H1 (cell line): ENCODE measurements around the gene TMEM198. TPM values are rescaled to one million over a fixed set of nuclear protein-coding genes. Genes with fewer than 3 reads are reported as not detected.

ENCODE experiments used
- CTCF ChIA-PET: fragments of 300-600 bp; sonication (Branson Sonifier 250); formaldehyde crosslinking; loops from one replicate; lab custom pipeline; 2021; ENCODE audit not compliant: partially characterized antibody; lab: Charles Lee
- POLR2A ChIA-PET: fragments of 300-600 bp; sonication (Branson Sonifier 250); formaldehyde crosslinking; loops from one replicate; lab custom pipeline; 2021; ENCODE audit warnings: inconsistent platforms; ENCODE audit not compliant: partially characterized antibody; lab: Charles Lee
- DNase-seq, 2 experiments: peaks; one replicate each; pipeline versions ENCODE4 v3.0.0 to v3.0.0-alpha.2; 2010 to 2022; ENCODE audit warnings: low spot score in 2 of 2, low read depth in 1 of 2, mixed read lengths in 1 of 2
- FAIRE-seq: peaks from 2 replicates; lab custom pipeline; 2011; peaks lifted over from hg19 to GRCh38; lab: Jason Lieb, UNC
- H2AFZ ChIP-seq: 2 replicates; pipeline ENCODE4 v1.8.1; 2012; ENCODE audit warnings: low read length, inconsistent platforms
- H2AK5ac ChIP-seq: 2 replicates; pipeline ENCODE4 v1.6.1; 2013; ENCODE audit warnings: low read depth, low read length
- H2BK120ac ChIP-seq: replicated peaks from 2 replicates; pipeline ENCODE3; 2013; ENCODE audit warnings: low read depth, low read length, inconsistent platforms
- H2BK12ac ChIP-seq: 2 replicates; pipeline ENCODE4 v1.6.1; 2013; ENCODE audit warnings: low read depth, low read length
- H2BK15ac ChIP-seq: 2 replicates; pipeline ENCODE4 v1.6.1; 2013; ENCODE audit warnings: low read length
- H2BK20ac ChIP-seq: 2 replicates; pipeline ENCODE4 v1.6.1; 2013; ENCODE audit warnings: low read length
- H2BK5ac ChIP-seq: 2 replicates; pipeline ENCODE4 v1.6.1; 2013; ENCODE audit warnings: low read depth, low read length
- H3K14ac ChIP-seq: 2 replicates; pipeline ENCODE4 v1.6.1; 2013; ENCODE audit warnings: inconsistent platforms; ENCODE audit not compliant: insufficient read length
- H3K18ac ChIP-seq: 2 replicates; pipeline ENCODE4 v1.6.1; 2013; ENCODE audit warnings: low read length; ENCODE audit errors: extremely low read depth
- H3K23ac ChIP-seq: 2 replicates; pipeline ENCODE4 v1.6.1; 2013; ENCODE audit warnings: inconsistent platforms; ENCODE audit not compliant: insufficient read length
- H3K23me2 ChIP-seq: 2 replicates; pipeline ENCODE4 v1.6.1; 2013; ENCODE audit warnings: low read depth, low read length
- H3K27ac ChIP-seq: 2 replicates; pipeline ENCODE4 v1.6.1; 2011; ENCODE audit warnings: low read depth, low read length, inconsistent platforms
- H3K27me3 ChIP-seq, 4 experiments: replicated peaks in 1 of 4; 1 replicate in 1 of 4; 2 replicates in 3 of 4; pipeline versions ENCODE4 v1.6.1 to v1.8.1; 2011 to 2013; ENCODE audit warnings: low read length in 3 of 4, mild to moderate bottlenecking in 3 of 4, inconsistent platforms in 2 of 4, mixed read lengths in 2 of 4, moderate library complexity in 1 of 4; ENCODE audit not compliant: control insufficient read depth in 3 of 4, insufficient read depth in 3 of 4; ENCODE audit errors: extremely low read depth in 1 of 4
- H3K36me3 ChIP-seq, 4 experiments: 2 replicates each; pipeline versions ENCODE4 v1.6.1 to v1.8.1; 2011 to 2013; ENCODE audit warnings: mild to moderate bottlenecking in 4 of 4, low read length in 3 of 4, moderate library complexity in 2 of 4, control low read depth in 1 of 4, inconsistent platforms in 1 of 4; ENCODE audit not compliant: insufficient read depth in 4 of 4, control insufficient read depth in 2 of 4
- H3K4ac ChIP-seq: replicated peaks from 2 replicates; pipeline ENCODE3; 2013; ENCODE audit warnings: low read length, low read depth, mixed read lengths, inconsistent platforms; ENCODE audit not compliant: insufficient read length
- H3K4me1 ChIP-seq, 4 experiments: replicated peaks in 1 of 4; 1 replicate in 1 of 4; 2 replicates in 3 of 4; pipeline versions ENCODE4 v1.6.1 to v1.8.1; 2011 to 2013; ENCODE audit warnings: low read length in 3 of 4, inconsistent platforms in 2 of 4, mixed read lengths in 1 of 4; ENCODE audit not compliant: insufficient read depth in 4 of 4, control insufficient read depth in 3 of 4
- H3K4me2 ChIP-seq, 2 experiments: 2 replicates each; pipeline versions ENCODE4 v1.6.1 to v1.8.1; 2011 to 2013; ENCODE audit warnings: low read depth in 2 of 2, low read length in 2 of 2, control low read depth in 1 of 2, inconsistent platforms in 1 of 2, mild to moderate bottlenecking in 1 of 2; ENCODE audit not compliant: insufficient read depth in 1 of 2
- H3K4me3 ChIP-seq, 4 experiments: fragments of 200-600, 300-600 bp in 1 of 4; sonication (generic), shearing (Covaris generic), sonication (Bioruptor Twin) in 1 of 4; 2 replicates each; pipeline versions ENCODE4 v1.5.1 to v1.8.1; 2011 to 2016; ENCODE audit warnings: low read length in 4 of 4, low read depth in 3 of 4, control low read depth in 2 of 4, inconsistent platforms in 2 of 4, mild to moderate bottlenecking in 2 of 4, mixed read lengths in 1 of 4, moderate library complexity in 1 of 4; ENCODE audit not compliant: insufficient read depth in 2 of 4; ENCODE audit errors: extremely low read depth in 1 of 4
- H3K56ac ChIP-seq: replicated peaks from 2 replicates; pipeline ENCODE3; 2013; ENCODE audit warnings: low read depth, mild to moderate bottlenecking, mixed read lengths, low read length, inconsistent platforms; ENCODE audit not compliant: insufficient read length
- H3K79me1 ChIP-seq: 2 replicates; pipeline ENCODE4 v1.6.1; 2013; ENCODE audit warnings: low read depth, low read length, control low read depth
- H3K79me2 ChIP-seq, 2 experiments: 2 replicates each; pipeline versions ENCODE4 v1.6.1 to v1.8.1; 2012 to 2013; ENCODE audit warnings: low read length in 2 of 2, mild to moderate bottlenecking in 2 of 2, inconsistent platforms in 1 of 2; ENCODE audit not compliant: insufficient read depth in 2 of 2, control insufficient read depth in 1 of 2
- H3K9ac ChIP-seq, 4 experiments: replicated peaks in 1 of 4; 1 replicate in 1 of 4; 2 replicates in 3 of 4; pipeline versions ENCODE4 v1.6.1 to v1.8.1; 2011 to 2013; ENCODE audit warnings: low read depth in 3 of 4, low read length in 3 of 4, control low read depth in 2 of 4, mild to moderate bottlenecking in 2 of 4, moderate library complexity in 2 of 4, inconsistent platforms in 1 of 4; ENCODE audit errors: extremely low read depth in 1 of 4
- H3K9me3 ChIP-seq, 2 experiments: 2 replicates each; pipeline versions ENCODE4 v1.6.1 to v1.8.1; 2012 to 2013; ENCODE audit warnings: mild to moderate bottlenecking in 2 of 2, moderate library complexity in 2 of 2, control low read depth in 1 of 2, inconsistent platforms in 1 of 2, low read depth in 1 of 2, low read length in 1 of 2, mixed read lengths in 1 of 2; ENCODE audit not compliant: insufficient read depth in 2 of 2
- H4K20me1 ChIP-seq, 2 experiments: replicated peaks in 1 of 2; 2 replicates each; pipeline versions ENCODE3 to v1.8.1; 2011 to 2013; ENCODE audit warnings: inconsistent platforms in 2 of 2, low read length in 2 of 2, mild to moderate bottlenecking in 1 of 2; ENCODE audit not compliant: insufficient read depth in 2 of 2, control insufficient read depth in 1 of 2
- H4K5ac ChIP-seq: 2 replicates; pipeline ENCODE4 v1.6.1; 2013; ENCODE audit warnings: low read length, low read depth, mixed read lengths, inconsistent platforms; ENCODE audit not compliant: insufficient read length
- H4K8ac ChIP-seq: 2 replicates; pipeline ENCODE4 v1.8.0; 2013; ENCODE audit warnings: mild to moderate bottlenecking, moderate library complexity, low read length, inconsistent platforms; ENCODE audit not compliant: insufficient read depth; ENCODE audit errors: extremely low read depth
- H4K91ac ChIP-seq: replicated peaks from 2 replicates; pipeline ENCODE3; 2013; ENCODE audit warnings: low read length, mixed read lengths, inconsistent platforms; ENCODE audit not compliant: insufficient read length
- EP300 ChIP-seq, 2 experiments: IDR thresholded peaks; 1 replicate in 1 of 2; 2 replicates in 1 of 2; pipeline ENCODE4 v1.6.1; 2011 to 2012; ENCODE audit warnings: low read depth in 2 of 2, low read length in 2 of 2, mild to moderate bottlenecking in 2 of 2, borderline replicate concordance in 1 of 2, inconsistent platforms in 1 of 2, moderate library complexity in 1 of 2
- JUND ChIP-seq: IDR thresholded peaks from 2 replicates; pipeline ENCODE4 v1.6.1; 2011; ENCODE audit warnings: mild to moderate bottlenecking, improper control_type of control experiment, low read length
- KDM1A ChIP-seq: fragments of 200-600, 300-600 bp; sonication (generic); IDR thresholded peaks from 2 replicates; pipeline ENCODE4 v1.7.1; 2016; ENCODE audit warnings: mild to moderate bottlenecking, low read length, borderline replicate concordance
- SAP30 ChIP-seq: fragments of 300-600 bp; sonication (generic); IDR thresholded peaks from 2 replicates; pipeline ENCODE4 v1.7.1; 2012; ENCODE audit warnings: low read length, moderate library complexity, mild to moderate bottlenecking, inconsistent platforms; ENCODE audit not compliant: insufficient read depth, insufficient replicate concordance
- SP1 ChIP-seq: IDR thresholded peaks from 2 replicates; pipeline ENCODE4 v1.6.1; 2011; ENCODE audit warnings: low read depth, low read length
- SP2 ChIP-seq: IDR thresholded peaks from 2 replicates; pipeline ENCODE4 v1.6.1; 2012; ENCODE audit warnings: mild to moderate bottlenecking, low read length, inconsistent platforms
- TBP ChIP-seq: IDR thresholded peaks from 2 replicates; pipeline ENCODE4 v1.6.1; 2011; ENCODE audit warnings: low read depth, low read length, improper control_type of control experiment
- YY1 ChIP-seq: IDR thresholded peaks from 2 replicates; pipeline ENCODE4 v1.6.1; 2011; ENCODE audit warnings: low read depth, mild to moderate bottlenecking, low read length
- WGBS, 2 experiments: shearing (Covaris generic) in 1 of 2; methylation state at CpG; one replicate each; pipeline versions ENCODE4 v1.1.6 to v1.1.7; 2013 to 2015; ENCODE audit warnings: low lambda C conversion rate in 2 of 2, mixed read lengths in 2 of 2, inconsistent platforms in 1 of 2, low coverage in 1 of 2, missing lambda C conversion rate in 1 of 2; ENCODE audit not compliant: insufficient replicate concordance in 2 of 2, insufficient coverage in 1 of 2, insufficient read length in 1 of 2; ENCODE audit errors: extremely low coverage in 1 of 2, missing lambda C conversion rate in 1 of 2; 5-methylcytosine and 5-hydroxymethylcytosine counted together
- polyA plus RNA-seq, 7 experiments: library from polyadenylated mRNA; depleted of rRNA in 3 of 7; stranded (reverse) in 5 of 7; unstranded in 2 of 7; fragments of >200 nt in 5 of 7; fragments of 200-250 nt in 2 of 7; gene quantifications; 1 replicate in 5 of 7; 2 replicates in 1 of 7; 4 replicates in 1 of 7; pipeline versions ENCODE4 v1.2.1 to v1.2.3, GENCODE V29; 2011 to 2013; ENCODE audit warnings: missing spikeins in 2 of 7, mixed read lengths in 2 of 7
- total RNA-seq: library from RNA; stranded (reverse); fragmentation: NEBNext Ultra II Directional; extraction: Animal tissue kit (Norgen Biotek cat#: 25700); gene quantifications from 2 replicates; pipeline ENCODE4 v1.2.1, GENCODE V29; 2021

The TMEM198 gene
- total and polyA plus RNA-seq, 2 of the 8 experiments (the other 6 are each of a cell fraction or from before 2014, with no cell fraction given): 10.2 to 10.4 TPM

DNA sequence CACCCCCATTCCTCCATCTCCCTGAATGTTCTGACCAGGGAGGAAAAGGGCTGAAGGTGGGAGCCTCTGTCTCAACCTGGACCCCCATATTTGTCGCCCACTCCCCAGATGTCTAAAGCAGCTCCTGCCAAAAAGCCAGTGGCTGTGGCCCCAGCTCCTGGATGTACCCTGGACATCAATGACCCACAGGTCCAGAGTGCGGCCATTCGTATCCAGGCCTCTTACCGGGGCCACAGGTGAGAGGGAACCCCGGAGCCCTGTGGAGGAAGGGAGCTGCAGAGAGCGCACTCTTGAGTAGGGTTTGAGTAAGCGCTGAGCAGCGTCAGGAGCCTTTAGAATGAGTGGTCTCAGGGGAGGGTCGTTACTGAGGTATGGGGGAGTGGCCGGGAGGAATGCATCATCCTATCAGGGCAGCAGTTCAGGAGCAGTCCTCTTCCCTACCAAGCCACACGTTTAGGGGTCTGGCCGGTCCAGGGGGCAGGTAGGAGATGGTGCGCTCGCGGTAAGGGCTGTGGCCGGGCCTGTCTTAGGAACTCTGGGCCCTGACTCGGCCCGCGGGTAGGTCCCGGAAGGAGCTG is 47.5 kb upstream of the TMEM198 start:
- Histone ChIP-seq H3K23ac (no peak overlapping the region), H3K36me3 (no peaks in the 10 kb centered on the region), H3K27me3 (peaks cover 20 to 44% (median 33%) of the 10 kb centered on the region in 4 experiments), H3K23me2 (peaks cover 24% of the 10 kb centered on the region), H3K4me2 (peak overlapping the region; percentile 97 to 99), H4K20me1 (no peaks in the 10 kb centered on the region), H3K27ac (no peak overlapping the region), H4K8ac (no peak overlapping the region), H2BK15ac (no peak overlapping the region), H3K4ac (no peak overlapping the region), H3K9ac (no peak overlapping the region), H3K18ac (no peak overlapping the region), H2BK20ac (peak overlapping the region; percentile 6; the same call in 1 of the 2 replicates), H2AK5ac (no peak overlapping the region), H3K56ac (no peak overlapping the region), H3K79me2 (no peaks in the 10 kb centered on the region), H2BK5ac (no peak overlapping the region), H3K14ac (no peak overlapping the region), H4K5ac (no peak overlapping the region), H3K9me3 (no peaks in the 10 kb centered on the region), H2AFZ (peak overlapping the region; percentile 1; the same call in 1 of the 2 replicates), H2BK12ac (peak overlapping the region; percentile 99; the same call in 1 of the 2 replicates), H2BK120ac (no peak overlapping the region), H3K4me3 (peak overlapping the region; percentile 32 to 72 (median 64); a peak in 5 of 8 replicates), H3K4me1 (peaks cover 9 to 41% (median 23%) of the 10 kb centered on the region in 4 experiments), H3K79me1 (no peaks in the 10 kb centered on the region), H4K91ac (no peak overlapping the region)
- POLR2A ChIA-PET: interaction anchor here (0.8 to 19.9 kb wide), 13 partner anchors 12 to 60 kb away, joined by 3 to 216 read pairs (median 5); partner anchors contain the start of genes ASIC4, CHPF and TMEM198
- DNase-seq: no peak
- TF ChIP-seq SP1 (no peak), TBP (no peak), KDM1A (no peak), SAP30 (no peak), EP300 (IDR thresholded peaks at IDR 0.05; ENCODE audit: borderline replicate concordance in 1 of 2, low read depth in 2 of 2, low read length in 2 of 2) (no peak), SP2 (no peak), JUND (no peak), YY1 (no peak)
- no peak for FAIRE-seq
- CTCF ChIA-PET: interaction anchor here (0.8 to 113.1 kb wide), 18 partner anchors 7 to 501 kb away, joined by 3 to 7248 read pairs (median 4); partner anchors contain the start of genes ASIC4, CHPF, DES and DNPEP
- 29% methylated on average over 19 of the region's 20 CpGs; no CpG with 5 or more reads in 1 of the 2 experiments for WGBS, 2 experiments
